ENCODE results near the gene SNX6. TPM values are rescaled to one million over a fixed set of nuclear protein-coding genes. Genes with fewer than 3 reads are reported as not detected.
"Not testable (repeated sequence)": the region's sequence is repeated elsewhere in the genome, so short reads cannot be mapped to it uniquely, and the experiment has no call there.

Gene SNX6
- total RNA-seq, 1 donor from 2014 or later, result 66.7 TPM

- DNase-seq (ENCODE audit: low spot score), result not testable (repeated sequence)
Measured at GRCh38 chr14:34521071-34521470, 108.9 kb downstream of the SNX6 start.

GRCh38 chr14:34520304-34520970 lies 109.5 kb downstream of the SNX6 start:
- not testable (repeated sequence) for DNase-seq (ENCODE audit: low spot score)

Other genes with a start within 250 kb of the SNX6 start
- 32.7 TPM for gene SPTSSA, start 167.9 kb downstream of the SNX6 start, total RNA-seq
- gene EAPP, start 90.4 kb downstream of the SNX6 start, total RNA-seq, result 31.3 TPM
- 64.3 TPM for gene CFL2, start 84.4 kb upstream of the SNX6 start, total RNA-seq
- 22.0 TPM for gene BAZ1A, start 245.2 kb upstream of the SNX6 start, total RNA-seq